ENCODE measurements around the gene KRTAP12-3. TPM values are rescaled to one million over a fixed set of nuclear protein-coding genes. Genes with fewer than 3 reads are reported as not detected.

Gene KRTAP12-3
- total and polyA plus RNA-seq, 11 donors: not detected

- 67 to 85% (median 78%) methylated on average over 2 to 3 of the region's 3 CpGs for WGBS, 4 donors
- intact Hi-C loops (cut with DNase I): no loop called here
- Histone ChIP-seq H3K27ac (no peak overlapping the region), H3K4me3 (no peak overlapping the region), H3K4me1 (no peaks in the 10 kb centered on the region), H3K27me3 (no peaks in the 10 kb centered on the region), H3K9me3 (peaks cover 0 to 43% (median 16%) of the 10 kb centered on the region in 12 donors), H3K36me3 (no peaks in the 10 kb centered on the region)
- no peak for DNase-seq
- TF ChIP-seq, protein P1, sequence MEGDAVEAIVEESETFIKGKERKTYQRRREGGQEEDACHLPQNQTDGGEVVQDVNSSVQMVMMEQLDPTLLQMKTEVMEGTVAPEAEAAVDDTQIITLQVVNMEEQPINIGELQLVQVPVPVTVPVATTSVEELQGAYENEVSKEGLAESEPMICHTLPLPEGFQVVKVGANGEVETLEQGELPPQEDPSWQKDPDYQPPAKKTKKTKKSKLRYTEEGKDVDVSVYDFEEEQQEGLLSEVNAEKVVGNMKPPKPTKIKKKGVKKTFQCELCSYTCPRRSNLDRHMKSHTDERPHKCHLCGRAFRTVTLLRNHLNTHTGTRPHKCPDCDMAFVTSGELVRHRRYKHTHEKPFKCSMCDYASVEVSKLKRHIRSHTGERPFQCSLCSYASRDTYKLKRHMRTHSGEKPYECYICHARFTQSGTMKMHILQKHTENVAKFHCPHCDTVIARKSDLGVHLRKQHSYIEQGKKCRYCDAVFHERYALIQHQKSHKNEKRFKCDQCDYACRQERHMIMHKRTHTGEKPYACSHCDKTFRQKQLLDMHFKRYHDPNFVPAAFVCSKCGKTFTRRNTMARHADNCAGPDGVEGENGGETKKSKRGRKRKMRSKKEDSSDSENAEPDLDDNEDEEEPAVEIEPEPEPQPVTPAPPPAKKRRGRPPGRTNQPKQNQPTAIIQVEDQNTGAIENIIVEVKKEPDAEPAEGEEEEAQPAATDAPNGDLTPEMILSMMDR (IDR thresholded peaks at IDR 0.05): no peak
- TF ChIP-seq POLR2A (IDR thresholded peaks at IDR 0.05): no peak
- ATAC-seq: no peak
These were observed 13.1 kb downstream of the KRTAP12-3 start for GRCh38 chr21:44670642-44671432.

GRCh38 chr21:44671911-44672310, 14.2 kb downstream of the KRTAP12-3 start:
- intact Hi-C loops (cut with DNase I): no loop called here
- no peak for DNase-seq
- ATAC-seq: no peak
- no peak overlapping the region for H3K27ac ChIP-seq
- TF ChIP-seq, protein P1 (IDR thresholded peaks at IDR 0.05): no peak
- no peak for TF ChIP-seq POLR2A (IDR thresholded peaks at IDR 0.05)
- 94 to 100% (median 94%) methylated on average over 1 of the region's 1 CpG for WGBS, 4 donors
- H3K27me3 ChIP-seq: no peaks in the 10 kb centered on the region
- H3K36me3 ChIP-seq: no peaks in the 10 kb centered on the region
- H3K9me3 ChIP-seq: peaks cover 0 to 43% (median 16%) of the 10 kb centered on the region in 12 donors
- H3K4me1 ChIP-seq: no peaks in the 10 kb centered on the region
- no peak overlapping the region for H3K4me3 ChIP-seq

- H3K9me3 ChIP-seq: peaks cover 0 to 16% (median 4%) of the 10 kb centered on the region in 12 donors
- H3K36me3 ChIP-seq: no peaks in the 10 kb centered on the region
- no peak for DNase-seq
- no peak overlapping the region for H3K27ac ChIP-seq
- TF ChIP-seq POLR2A (IDR thresholded peaks at IDR 0.05): no peak
- TF ChIP-seq, protein P1 (IDR thresholded peaks at IDR 0.05): no peak
- peaks cover 0 to 5% (median 0%) of the 10 kb centered on the region in 9 donors for H3K27me3 ChIP-seq
- intact Hi-C loops (cut with DNase I): no loop called here
- no peak for ATAC-seq
- no peaks in the 10 kb centered on the region for H3K4me1 ChIP-seq
- no peak overlapping the region for H3K4me3 ChIP-seq
- whole genome bisulfite sequencing, 4 donors: 89 to 97% (median 92%) methylated on average over 13 of the region's 13 CpGs
These were observed 20.1 kb downstream of the KRTAP12-3 start for GRCh38 chr21:44677881-44678280.

DNA sequence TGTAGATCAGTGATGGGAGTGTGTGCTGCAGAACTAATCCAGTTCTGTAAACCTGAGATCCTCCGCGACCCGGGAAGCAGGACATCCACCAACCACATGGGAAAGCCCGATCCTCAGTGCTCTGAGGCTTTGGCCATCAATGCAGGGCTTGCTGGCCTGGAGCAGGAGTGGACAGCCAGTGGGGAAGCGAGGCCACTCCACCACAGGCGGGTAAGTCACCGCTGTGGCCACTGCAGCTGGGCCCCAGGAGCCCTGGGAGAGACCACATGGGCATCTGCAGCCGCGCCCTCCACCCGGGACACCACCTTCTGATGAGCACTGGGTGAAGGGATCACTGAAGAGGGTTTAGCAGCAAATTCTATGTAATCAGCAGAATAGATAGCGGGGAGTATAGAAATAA, 23.4 kb downstream of the KRTAP12-3 start:
- ATAC-seq: no peak
- H3K27ac ChIP-seq: no peak overlapping the region
- no peak for TF ChIP-seq POLR2A (IDR thresholded peaks at IDR 0.05)
- intact Hi-C loops (cut with DNase I): no loop called here
- peaks cover 0 to 16% (median 0%) of the 10 kb centered on the region in 9 donors for H3K27me3 ChIP-seq
- no peaks in the 10 kb centered on the region for H3K36me3 ChIP-seq
- WGBS, 4 donors: 65 to 89% (median 80%) methylated on average over 11 of the region's 11 CpGs
- DNase-seq: no peak
- H3K4me3 ChIP-seq: no peak overlapping the region
- H3K9me3 ChIP-seq: peaks cover 0 to 6% (median 0%) of the 10 kb centered on the region in 12 donors
- no peaks in the 10 kb centered on the region for H3K4me1 ChIP-seq

Measured in heart left ventricle (tissue), 16 donors.